NB4 (cell line): ENCODE results near the gene ZNF414.

Experiments
- POLR2A ChIP-seq: IDR thresholded peaks from 2 replicates; pipeline ENCODE4 v1.6.1; 2011; ENCODE audit warnings: mild to moderate bottlenecking; ENCODE audit not compliant: insufficient read length; ENCODE audit errors: extremely low read depth
- TF ChIP-seq, protein P1 (sequence below): IDR thresholded peaks from one replicate; pipeline ENCODE4 v1.5.1; 2012; ENCODE audit warnings: low read depth, low read length
- TF ChIP-seq, protein P2 (sequence below): IDR thresholded peaks from 2 replicates; pipeline ENCODE4 v1.6.1; 2011; ENCODE audit warnings: low read depth, low read length

DNA sequence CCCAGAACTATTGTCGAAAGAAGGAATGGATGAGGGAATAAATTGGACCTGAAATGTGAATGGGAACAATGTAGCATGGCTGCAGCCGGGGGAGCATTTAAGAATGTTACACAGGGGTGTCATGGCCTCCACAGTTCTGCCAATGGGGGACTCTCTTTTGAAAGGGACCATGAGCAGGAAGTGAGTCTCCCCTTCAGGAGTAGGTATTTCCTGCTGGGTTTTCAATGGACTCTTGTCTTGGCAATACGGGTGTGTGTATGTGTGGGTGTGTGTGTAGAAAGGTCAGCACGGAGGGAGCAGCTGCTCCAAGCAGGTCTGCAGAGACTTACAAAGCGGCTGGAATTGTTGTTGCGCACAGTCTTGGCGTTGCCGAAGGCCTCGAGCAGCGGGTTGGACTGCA is 38.8 kb upstream of the ZNF414 start:
- TF ChIP-seq POLR2A = no peak
- TF ChIP-seq, protein P1, sequence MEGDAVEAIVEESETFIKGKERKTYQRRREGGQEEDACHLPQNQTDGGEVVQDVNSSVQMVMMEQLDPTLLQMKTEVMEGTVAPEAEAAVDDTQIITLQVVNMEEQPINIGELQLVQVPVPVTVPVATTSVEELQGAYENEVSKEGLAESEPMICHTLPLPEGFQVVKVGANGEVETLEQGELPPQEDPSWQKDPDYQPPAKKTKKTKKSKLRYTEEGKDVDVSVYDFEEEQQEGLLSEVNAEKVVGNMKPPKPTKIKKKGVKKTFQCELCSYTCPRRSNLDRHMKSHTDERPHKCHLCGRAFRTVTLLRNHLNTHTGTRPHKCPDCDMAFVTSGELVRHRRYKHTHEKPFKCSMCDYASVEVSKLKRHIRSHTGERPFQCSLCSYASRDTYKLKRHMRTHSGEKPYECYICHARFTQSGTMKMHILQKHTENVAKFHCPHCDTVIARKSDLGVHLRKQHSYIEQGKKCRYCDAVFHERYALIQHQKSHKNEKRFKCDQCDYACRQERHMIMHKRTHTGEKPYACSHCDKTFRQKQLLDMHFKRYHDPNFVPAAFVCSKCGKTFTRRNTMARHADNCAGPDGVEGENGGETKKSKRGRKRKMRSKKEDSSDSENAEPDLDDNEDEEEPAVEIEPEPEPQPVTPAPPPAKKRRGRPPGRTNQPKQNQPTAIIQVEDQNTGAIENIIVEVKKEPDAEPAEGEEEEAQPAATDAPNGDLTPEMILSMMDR = no peak
- TF ChIP-seq, protein P2, sequence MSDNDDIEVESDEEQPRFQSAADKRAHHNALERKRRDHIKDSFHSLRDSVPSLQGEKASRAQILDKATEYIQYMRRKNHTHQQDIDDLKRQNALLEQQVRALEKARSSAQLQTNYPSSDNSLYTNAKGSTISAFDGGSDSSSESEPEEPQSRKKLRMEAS = 0 out of 2 replicates have a peak, but pooled peaks have one; percentile 23
